ENCODE data around the gene BNIP3.
A peak's percentile ranks its signal among the peaks of the same experiment; 100 is the strongest.

BNIP3 gene

DNA sequence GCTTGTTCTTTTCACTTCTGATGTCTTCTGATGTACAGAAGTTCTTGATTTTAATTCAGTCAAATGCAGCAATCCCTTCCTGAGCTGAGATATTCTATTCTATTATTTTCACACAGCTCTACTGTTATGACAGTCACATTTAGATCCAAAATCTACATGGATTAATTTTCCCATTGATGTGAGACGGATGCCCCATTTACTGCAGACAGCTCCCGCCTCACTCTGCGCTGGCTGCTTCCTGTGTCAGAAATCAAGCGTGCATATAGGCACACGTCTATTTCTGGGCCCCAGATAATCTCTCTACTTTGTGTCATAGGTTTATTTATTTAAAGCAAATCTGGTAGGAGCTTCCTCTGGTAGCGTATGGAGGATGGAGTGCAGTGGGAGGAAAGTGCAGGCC is 6.7 kb downstream of the BNIP3 start:
- H3K36me3 ChIP-seq (ENCODE audit: insufficient read depth, low read length), result peaks cover 40% of the 10 kb centered on the region
- peaks cover 21% of the 10 kb centered on the region for H3K4me1 ChIP-seq (ENCODE audit: control insufficient read depth, insufficient read depth, low read length)
- no peaks in the 10 kb centered on the region for H3K27me3 ChIP-seq (ENCODE audit: control insufficient read depth, insufficient read depth, low read length)
- no peak overlapping the region for H3K4me2 ChIP-seq (ENCODE audit: low read length)
- H3K9me3 ChIP-seq (replicated peaks; ENCODE audit: low read length), result no peaks in the 10 kb centered on the region
- no peak overlapping the region for H3K9ac ChIP-seq (ENCODE audit: low read depth, low read length)
- H3K4me3 ChIP-seq (ENCODE audit: low read length), result no peak overlapping the region

DNA sequence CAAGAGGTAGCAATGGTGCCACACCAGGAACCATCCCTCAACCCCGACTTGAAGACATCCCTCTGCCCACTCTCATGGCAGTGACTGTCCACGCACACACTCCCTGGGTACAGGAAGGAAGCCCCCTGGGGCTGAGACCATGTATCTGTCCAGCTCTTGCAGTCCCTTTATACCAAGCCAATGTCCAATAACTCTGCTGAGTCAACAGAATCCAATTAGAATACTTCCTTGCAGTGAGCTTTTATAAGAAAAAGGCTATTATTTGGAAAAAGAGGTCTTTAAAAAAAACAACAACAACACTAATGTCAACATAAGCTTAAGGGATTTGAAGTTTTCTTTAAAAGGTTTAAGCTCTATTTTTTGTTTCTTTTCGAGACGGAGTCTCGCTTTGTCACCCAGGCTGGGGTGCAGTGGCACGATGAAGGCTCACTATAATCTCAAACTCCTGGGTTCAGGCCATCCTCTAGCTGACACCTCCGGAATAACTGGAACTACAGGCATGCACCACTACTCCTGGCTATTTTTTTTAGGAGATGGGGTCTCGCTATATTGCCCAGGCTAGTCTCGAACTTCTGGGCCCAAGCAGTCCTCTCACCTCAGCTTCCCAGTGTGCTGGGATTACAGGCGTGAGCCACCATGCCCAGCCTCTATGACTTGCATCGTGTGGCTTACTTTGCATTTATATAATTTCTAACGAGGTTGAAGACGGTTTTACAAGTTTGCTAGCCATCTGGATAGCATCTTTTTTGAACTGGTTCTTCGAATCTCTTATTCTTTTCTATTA is 7.5 kb downstream of the BNIP3 start:
- H3K36me3 ChIP-seq (ENCODE audit: insufficient read depth, low read length), result peaks cover 46% of the 10 kb centered on the region
- H3K9me3 ChIP-seq (replicated peaks; ENCODE audit: low read length), result no peaks in the 10 kb centered on the region
- H3K4me1 ChIP-seq (ENCODE audit: control insufficient read depth, insufficient read depth, low read length), result peaks cover 15% of the 10 kb centered on the region

GRCh38 chr10:131973160-131973951 is 8.4 kb downstream of the BNIP3 start:
- Histone ChIP-seq H3K9me3 (replicated peaks; ENCODE audit: low read length) (no peaks in the 10 kb centered on the region), H3K27me3 (ENCODE audit: control insufficient read depth, insufficient read depth, low read length) (no peaks in the 10 kb centered on the region), H3K9ac (ENCODE audit: low read depth, low read length) (no peak overlapping the region), H3K4me3 (ENCODE audit: low read length) (no peak overlapping the region), H3K4me2 (ENCODE audit: low read length) (peak overlapping the region; percentile 46), H3K4me1 (ENCODE audit: control insufficient read depth, insufficient read depth, low read length) (peaks cover 12% of the 10 kb centered on the region), H3K36me3 (ENCODE audit: insufficient read depth, low read length) (peaks cover 54% of the 10 kb centered on the region)

More for the DNA sequence above, 7.5 kb downstream of the BNIP3 start:
- H3K9ac ChIP-seq (ENCODE audit: low read depth, low read length), result no peak overlapping the region
- H3K27me3 ChIP-seq (ENCODE audit: control insufficient read depth, insufficient read depth, low read length), result no peaks in the 10 kb centered on the region
- no peak overlapping the region for H3K4me3 ChIP-seq (ENCODE audit: low read length)
- no peak overlapping the region for H3K4me2 ChIP-seq (ENCODE audit: low read length)

DNA sequence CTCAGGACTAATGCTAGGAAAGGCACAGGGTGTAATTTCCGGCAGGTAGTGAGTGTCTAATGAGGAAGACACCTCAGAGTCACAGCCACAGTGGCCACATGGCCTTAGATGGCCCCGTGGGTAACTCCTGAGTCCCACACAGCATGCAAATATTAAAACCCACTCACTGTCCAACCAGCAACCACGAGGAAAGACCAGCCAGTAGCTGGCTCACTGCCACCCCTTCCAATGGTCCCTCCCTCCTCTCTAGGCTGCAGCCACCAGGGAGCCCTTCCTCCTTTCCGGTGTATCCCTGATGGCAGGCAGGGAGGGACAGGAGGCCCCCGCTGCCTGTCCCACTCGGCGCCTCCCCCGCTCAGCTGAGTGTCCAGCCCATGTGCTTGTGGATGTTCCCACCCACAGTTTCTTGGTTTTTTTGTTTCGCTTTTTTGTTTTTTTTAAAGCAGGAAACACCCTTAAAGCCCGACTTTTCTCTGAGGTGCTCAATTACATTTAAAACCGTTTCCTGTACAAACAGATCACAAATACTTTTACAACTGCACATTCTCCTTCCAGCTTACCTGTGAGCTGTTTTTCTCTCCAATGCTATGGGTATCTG is 9.2 kb downstream of the BNIP3 start:
- Histone ChIP-seq H3K9ac (ENCODE audit: low read depth, low read length) (no peak overlapping the region), H3K9me3 (replicated peaks; ENCODE audit: low read length) (no peaks in the 10 kb centered on the region), H3K36me3 (ENCODE audit: insufficient read depth, low read length) (peaks cover 55% of the 10 kb centered on the region), H3K4me1 (ENCODE audit: control insufficient read depth, insufficient read depth, low read length) (peaks cover 12% of the 10 kb centered on the region), H3K4me2 (ENCODE audit: low read length) (peak overlapping the region; percentile 46), H3K27me3 (ENCODE audit: control insufficient read depth, insufficient read depth, low read length) (no peaks in the 10 kb centered on the region), H3K4me3 (ENCODE audit: low read length) (no peak overlapping the region)

GRCh38 chr10:131971591-131971990 is 10.1 kb downstream of the BNIP3 start:
- Histone ChIP-seq H3K36me3 (ENCODE audit: insufficient read depth, low read length) (peaks cover 57% of the 10 kb centered on the region), H3K4me1 (ENCODE audit: control insufficient read depth, insufficient read depth, low read length) (peaks cover 12% of the 10 kb centered on the region)

GRCh38 chr10:131970946-131971345 is 10.8 kb downstream of the BNIP3 start:
- peaks cover 12% of the 10 kb centered on the region for H3K4me1 ChIP-seq (ENCODE audit: control insufficient read depth, insufficient read depth, low read length)
- H3K36me3 ChIP-seq (ENCODE audit: insufficient read depth, low read length), result peaks cover 63% of the 10 kb centered on the region
- H3K9ac ChIP-seq (ENCODE audit: low read depth, low read length), result no peak overlapping the region

More at GRCh38 chr10:131971591-131971990, 10.1 kb downstream of the BNIP3 start:
- H3K9ac ChIP-seq (ENCODE audit: low read depth, low read length), result no peak overlapping the region
- H3K9me3 ChIP-seq (replicated peaks; ENCODE audit: low read length), result no peaks in the 10 kb centered on the region
- H3K27me3 ChIP-seq (ENCODE audit: control insufficient read depth, insufficient read depth, low read length), result no peaks in the 10 kb centered on the region
- no peak overlapping the region for H3K4me3 ChIP-seq (ENCODE audit: low read length)
- no peak overlapping the region for H3K4me2 ChIP-seq (ENCODE audit: low read length)

DNA sequence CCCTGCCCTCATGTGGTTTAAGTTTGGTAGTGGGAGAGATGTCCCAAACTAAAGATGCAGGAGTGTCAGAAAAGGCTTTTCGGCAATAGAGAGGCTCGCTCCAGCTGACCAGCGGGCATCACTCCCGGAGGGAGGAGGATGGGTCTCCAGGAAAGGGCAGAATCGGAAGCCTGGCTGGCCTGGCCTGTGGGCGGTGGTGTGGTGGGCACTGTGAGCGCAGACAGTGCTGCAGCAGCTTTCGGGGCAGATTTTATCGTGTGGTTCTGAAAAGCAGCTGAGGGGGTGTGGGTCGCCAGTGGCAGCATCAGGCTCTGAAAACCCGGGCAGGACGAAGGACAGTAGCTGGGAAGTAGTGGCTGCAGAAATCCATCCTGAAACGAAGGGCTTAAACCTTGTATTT is 12.8 kb downstream of the BNIP3 start:
- Histone ChIP-seq H3K36me3 (ENCODE audit: insufficient read depth, low read length) (peaks cover 68% of the 10 kb centered on the region), H3K4me1 (ENCODE audit: control insufficient read depth, insufficient read depth, low read length) (peaks cover 12% of the 10 kb centered on the region), H3K9ac (ENCODE audit: low read depth, low read length) (no peak overlapping the region), H3K4me2 (ENCODE audit: low read length) (no peak overlapping the region), H3K27me3 (ENCODE audit: control insufficient read depth, insufficient read depth, low read length) (no peaks in the 10 kb centered on the region), H3K4me3 (ENCODE audit: low read length) (no peak overlapping the region), H3K9me3 (replicated peaks; ENCODE audit: low read length) (no peaks in the 10 kb centered on the region)

More at GRCh38 chr10:131970946-131971345, 10.8 kb downstream of the BNIP3 start:
- no peak overlapping the region for H3K4me3 ChIP-seq (ENCODE audit: low read length)
- H3K4me2 ChIP-seq (ENCODE audit: low read length), result no peak overlapping the region
- no peaks in the 10 kb centered on the region for H3K9me3 ChIP-seq (replicated peaks; ENCODE audit: low read length)
- no peaks in the 10 kb centered on the region for H3K27me3 ChIP-seq (ENCODE audit: control insufficient read depth, insufficient read depth, low read length)

- Histone ChIP-seq H3K27me3 (ENCODE audit: control insufficient read depth, insufficient read depth, low read length) (no peaks in the 10 kb centered on the region), H3K4me3 (ENCODE audit: low read length) (no peak overlapping the region), H3K4me1 (ENCODE audit: control insufficient read depth, insufficient read depth, low read length) (peaks cover 25% of the 10 kb centered on the region), H3K9ac (ENCODE audit: low read depth, low read length) (no peak overlapping the region), H3K9me3 (replicated peaks; ENCODE audit: low read length) (no peaks in the 10 kb centered on the region), H3K4me2 (ENCODE audit: low read length) (no peak overlapping the region), H3K36me3 (ENCODE audit: insufficient read depth, low read length) (peaks cover 43% of the 10 kb centered on the region)
Measured at GRCh38 chr10:131964298-131964697, 17.4 kb downstream of the BNIP3 start.

DNA sequence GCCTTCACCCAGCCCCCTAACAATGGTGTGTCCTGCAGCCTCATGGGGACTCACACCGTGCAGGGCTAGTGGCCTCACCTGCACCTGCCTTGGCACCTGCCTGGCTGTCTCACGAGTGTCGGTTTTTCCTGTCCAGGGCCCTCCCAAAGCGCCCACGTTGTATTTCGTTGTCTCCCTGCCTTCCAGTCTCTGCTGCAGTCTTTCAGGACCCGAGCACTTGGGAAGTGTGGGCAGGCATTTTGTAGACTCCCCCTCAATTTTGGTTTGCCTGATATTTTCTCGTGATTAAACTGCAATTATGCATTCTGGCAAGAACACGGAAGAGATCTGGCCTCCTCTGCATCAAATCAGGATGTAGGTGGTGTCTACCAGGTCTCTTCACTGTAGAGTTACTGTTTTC is 17.9 kb downstream of the BNIP3 start:
- H3K36me3 ChIP-seq (ENCODE audit: insufficient read depth, low read length), result peaks cover 38% of the 10 kb centered on the region

DNA sequence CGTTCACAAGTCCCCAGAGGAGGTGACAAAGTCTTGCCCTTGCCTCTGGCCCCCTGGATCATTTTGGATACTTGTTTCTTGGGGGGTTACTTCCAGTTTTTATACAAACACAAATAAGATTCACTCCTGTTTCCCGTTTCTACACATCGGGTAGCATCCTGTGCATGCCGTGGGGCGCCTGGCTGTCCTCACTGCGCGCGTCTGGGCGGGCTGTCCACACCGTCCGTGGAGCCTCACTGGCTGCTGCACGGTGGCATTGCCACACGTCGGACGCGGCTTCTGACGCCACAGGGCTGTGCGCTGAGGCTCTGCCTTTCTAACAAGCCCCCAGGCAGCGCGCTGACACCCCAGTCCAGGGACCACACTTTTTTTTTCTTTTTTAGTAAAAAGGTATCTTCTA is 18.4 kb downstream of the BNIP3 start:
- Histone ChIP-seq H3K9ac (ENCODE audit: low read depth, low read length) (no peak overlapping the region), H3K27me3 (ENCODE audit: control insufficient read depth, insufficient read depth, low read length) (no peaks in the 10 kb centered on the region), H3K4me1 (ENCODE audit: control insufficient read depth, insufficient read depth, low read length) (peaks cover 25% of the 10 kb centered on the region), H3K9me3 (replicated peaks; ENCODE audit: low read length) (no peaks in the 10 kb centered on the region), H3K4me2 (ENCODE audit: low read length) (no peak overlapping the region), H3K36me3 (ENCODE audit: insufficient read depth, low read length) (peaks cover 33% of the 10 kb centered on the region), H3K4me3 (ENCODE audit: low read length) (no peak overlapping the region)

More for the DNA sequence above, 17.9 kb downstream of the BNIP3 start:
- Histone ChIP-seq H3K4me2 (ENCODE audit: low read length) (no peak overlapping the region), H3K9ac (ENCODE audit: low read depth, low read length) (no peak overlapping the region), H3K9me3 (replicated peaks; ENCODE audit: low read length) (no peaks in the 10 kb centered on the region), H3K4me3 (ENCODE audit: low read length) (no peak overlapping the region), H3K27me3 (ENCODE audit: control insufficient read depth, insufficient read depth, low read length) (no peaks in the 10 kb centered on the region), H3K4me1 (ENCODE audit: control insufficient read depth, insufficient read depth, low read length) (peaks cover 25% of the 10 kb centered on the region)
